Ascending aorta (tissue), 2 donors: ENCODE results near the gene RGS6. TPM values are rescaled to one million over a fixed set of nuclear protein-coding genes. Genes with fewer than 3 reads are reported as not detected.

Source experiments
- DNase-seq, 2 donors: peaks; one replicate each; pipeline ENCODE4 v3.0.0-alpha.2; 2019; ENCODE audit warnings: low spot score in 2 of 2
- H3K27ac ChIP-seq, 2 donors: fragments of 200-600 bp; sonication (generic); one replicate each; pipeline ENCODE4 v1.5.1; 2016 to 2017; ENCODE audit warnings: mild to moderate bottlenecking in 1 of 2
- H3K27me3 ChIP-seq: fragments of 200-600 bp; sonication (generic); one replicate; pipeline ENCODE4 v1.5.1; 2017
- H3K36me3 ChIP-seq, 2 donors: fragments of 200-600 bp; sonication (generic); one replicate each; pipeline ENCODE4 v1.5.1; 2016
- H3K4me1 ChIP-seq, 2 donors: fragments of 200-600 bp; sonication (generic); one replicate each; pipeline ENCODE4 v1.5.1; 2016 to 2017; ENCODE audit warnings: mild to moderate bottlenecking in 1 of 2
- H3K4me3 ChIP-seq, 2 donors: fragments of 200-600 bp; sonication (generic); one replicate each; pipeline ENCODE4 v1.5.1; 2016 to 2017; ENCODE audit warnings: mild to moderate bottlenecking in 1 of 2
- H3K9me3 ChIP-seq, 2 donors: fragments of 200-600 bp; sonication (generic); one replicate each; pipeline ENCODE4 v1.5.1; 2016
- intact Hi-C: fragments of 100-400 bp; cut with DNase I; formaldehyde crosslinking; loops from one replicate; pipeline ENCODE4 v1.15.1; 2023
- total RNA-seq: library from RNA; depleted of rRNA; stranded (reverse); fragments of >200 nt; gene quantifications from one replicate; pipeline ENCODE4 v1.1.0, GENCODE V29; 2016
- TF ChIP-seq, protein P1 (sequence below), 3 experiments: fragments of 200-600 bp in 2 of 3; fragments of 450-650 bp in 1 of 3; sonication (generic) in 2 of 3; IDR thresholded peaks; one replicate each; pipeline ENCODE4 v1.5.1; 2016 to 2019; ENCODE audit warnings: antibody characterized with exemption in 3 of 3, mild to moderate bottlenecking in 1 of 3, moderate library complexity in 1 of 3

The RGS6 gene
- total RNA-seq, 1 donor from 2014 or later, result 0.11 TPM

DNA sequence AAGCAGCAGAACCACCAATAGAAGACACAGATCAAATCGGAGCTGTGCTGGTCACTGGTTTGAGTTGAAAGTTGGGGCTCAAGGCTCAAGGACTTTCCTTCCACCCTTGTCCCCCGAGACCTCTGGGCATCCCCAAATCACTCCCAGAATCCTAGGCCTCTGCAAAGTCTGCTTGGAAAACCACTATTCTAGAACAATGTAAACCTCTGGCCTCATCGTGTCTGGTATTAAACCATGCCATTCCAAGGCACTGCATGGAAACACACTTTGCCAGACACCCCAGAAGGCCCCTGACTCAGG lies 673.6 kb downstream of the RGS6 start:
- H3K9me3 ChIP-seq, result no peaks in the 10 kb centered on the region
- H3K27me3 ChIP-seq, result no peaks in the 10 kb centered on the region
- H3K4me3 ChIP-seq, result no peak overlapping the region
- no peaks in the 10 kb centered on the region for H3K36me3 ChIP-seq
- no peaks in the 10 kb centered on the region for H3K4me1 ChIP-seq
- no peak for DNase-seq
- TF ChIP-seq, protein P1, sequence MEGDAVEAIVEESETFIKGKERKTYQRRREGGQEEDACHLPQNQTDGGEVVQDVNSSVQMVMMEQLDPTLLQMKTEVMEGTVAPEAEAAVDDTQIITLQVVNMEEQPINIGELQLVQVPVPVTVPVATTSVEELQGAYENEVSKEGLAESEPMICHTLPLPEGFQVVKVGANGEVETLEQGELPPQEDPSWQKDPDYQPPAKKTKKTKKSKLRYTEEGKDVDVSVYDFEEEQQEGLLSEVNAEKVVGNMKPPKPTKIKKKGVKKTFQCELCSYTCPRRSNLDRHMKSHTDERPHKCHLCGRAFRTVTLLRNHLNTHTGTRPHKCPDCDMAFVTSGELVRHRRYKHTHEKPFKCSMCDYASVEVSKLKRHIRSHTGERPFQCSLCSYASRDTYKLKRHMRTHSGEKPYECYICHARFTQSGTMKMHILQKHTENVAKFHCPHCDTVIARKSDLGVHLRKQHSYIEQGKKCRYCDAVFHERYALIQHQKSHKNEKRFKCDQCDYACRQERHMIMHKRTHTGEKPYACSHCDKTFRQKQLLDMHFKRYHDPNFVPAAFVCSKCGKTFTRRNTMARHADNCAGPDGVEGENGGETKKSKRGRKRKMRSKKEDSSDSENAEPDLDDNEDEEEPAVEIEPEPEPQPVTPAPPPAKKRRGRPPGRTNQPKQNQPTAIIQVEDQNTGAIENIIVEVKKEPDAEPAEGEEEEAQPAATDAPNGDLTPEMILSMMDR (IDR thresholded peaks at IDR 0.05), result no peak
- intact Hi-C loops, result no loop called here
- H3K27ac ChIP-seq, result no peak overlapping the region

DNA sequence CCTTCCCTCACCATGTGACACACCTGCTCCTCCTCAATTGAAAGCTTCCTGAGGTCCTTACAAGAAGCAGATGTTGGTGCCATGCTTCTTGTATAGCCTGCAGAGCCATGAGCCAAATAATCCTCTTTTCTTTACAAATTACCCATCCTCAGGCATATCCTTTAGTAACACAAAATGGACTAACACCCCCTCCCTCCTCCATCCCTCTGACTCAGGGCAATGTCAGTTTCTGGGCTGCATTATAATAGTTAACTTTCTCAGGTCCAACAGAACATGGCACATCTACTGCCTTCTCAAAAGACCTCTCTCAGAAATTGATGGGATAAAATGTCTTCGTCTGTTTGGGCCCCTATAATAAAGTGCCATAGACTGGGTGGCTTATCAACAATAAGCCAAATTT lies 674.6 kb downstream of the RGS6 start:
- no peaks in the 10 kb centered on the region for H3K36me3 ChIP-seq
- H3K9me3 ChIP-seq, result no peaks in the 10 kb centered on the region
- no peaks in the 10 kb centered on the region for H3K4me1 ChIP-seq
- TF ChIP-seq, protein P1 (IDR thresholded peaks at IDR 0.05), result no peak
- H3K27me3 ChIP-seq, result no peaks in the 10 kb centered on the region
- DNase-seq, result no peak
- H3K4me3 ChIP-seq, result no peak overlapping the region
- intact Hi-C loops, result no loop called here
- no peak overlapping the region for H3K27ac ChIP-seq

DNA sequence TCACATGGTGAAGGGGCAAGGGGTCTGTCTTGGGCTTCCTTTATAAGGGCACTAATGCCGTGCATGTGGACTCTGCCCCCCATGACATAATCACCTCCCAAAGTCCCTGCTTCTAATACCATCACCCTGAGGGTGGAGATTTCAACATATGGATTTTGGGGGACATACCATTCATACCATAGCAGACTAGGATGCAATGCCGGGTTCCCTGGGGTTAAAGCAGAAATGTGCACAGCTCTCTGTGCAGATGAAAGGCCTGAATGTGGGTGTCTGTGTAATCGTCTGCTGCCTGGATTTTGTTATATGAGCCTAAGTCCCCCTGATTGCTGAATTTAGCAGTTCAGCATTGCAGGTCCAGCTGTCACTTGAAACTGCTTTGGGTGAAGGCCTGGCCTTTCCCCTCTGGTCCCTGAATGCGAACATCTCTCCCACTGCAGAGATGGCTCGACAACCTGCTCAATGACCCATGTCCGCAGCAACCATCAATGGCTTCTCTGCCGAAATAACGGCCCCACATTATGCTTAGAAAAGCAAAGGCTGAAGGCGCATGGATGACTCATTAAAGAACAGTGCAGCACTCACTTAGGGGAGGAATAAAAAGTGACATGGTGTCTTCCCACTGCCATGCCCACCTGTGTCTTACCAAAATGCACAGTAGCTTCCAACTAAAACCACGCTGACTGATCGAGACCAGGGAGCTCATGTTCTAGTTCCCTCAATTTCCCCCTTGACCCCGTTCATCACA lies 675.3 kb downstream of the RGS6 start:
- peak in 1 of 2 donors; percentile 43 for DNase-seq
- no peaks in the 10 kb centered on the region for H3K36me3 ChIP-seq
- TF ChIP-seq, protein P1 (IDR thresholded peaks at IDR 0.05), result no peak
- intact Hi-C loops, result no loop called here
- no peaks in the 10 kb centered on the region for H3K27me3 ChIP-seq
- no peaks in the 10 kb centered on the region for H3K4me1 ChIP-seq
- H3K4me3 ChIP-seq, result no peak overlapping the region
- no peak overlapping the region for H3K27ac ChIP-seq
- no peaks in the 10 kb centered on the region for H3K9me3 ChIP-seq

DNA sequence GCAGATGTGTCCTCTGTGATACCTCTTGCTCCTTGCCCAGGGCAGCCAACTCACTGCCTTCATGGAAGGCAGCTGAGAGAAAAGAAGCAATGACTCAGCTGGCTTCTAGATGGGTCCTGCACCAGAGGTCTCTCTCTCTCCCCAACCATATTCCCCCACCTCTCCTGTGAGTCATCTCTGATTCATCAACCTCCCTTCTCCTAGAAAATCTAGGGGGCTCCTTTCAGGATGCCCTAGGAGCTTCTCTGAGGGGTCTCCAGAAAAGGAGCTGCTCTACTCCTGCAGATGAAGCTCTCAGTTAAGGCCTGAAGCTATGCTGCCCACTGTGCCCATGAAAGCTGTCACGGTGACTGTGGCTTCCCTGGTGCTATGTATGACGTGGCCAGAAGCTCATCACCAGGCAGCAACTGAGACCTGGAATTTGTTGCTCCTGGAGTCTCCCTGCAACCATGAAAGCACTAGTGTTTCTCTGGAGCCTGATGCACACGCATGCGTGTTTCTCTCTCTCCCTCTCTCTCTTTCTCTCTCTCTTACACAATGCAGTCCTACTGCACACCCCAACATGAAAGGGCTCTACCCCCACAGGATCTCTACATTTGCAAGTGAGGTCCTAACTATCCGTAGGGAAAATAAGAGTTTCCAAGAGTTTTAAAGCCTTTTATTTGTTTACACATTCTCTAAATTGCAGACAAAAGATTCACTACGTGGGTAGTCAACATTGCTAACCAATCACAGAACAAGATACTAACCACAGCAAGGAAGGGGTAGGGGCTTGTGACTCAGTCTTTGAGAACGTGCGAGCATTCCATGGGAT lies 676.4 kb downstream of the RGS6 start:
- TF ChIP-seq, protein P1 (IDR thresholded peaks at IDR 0.05), result no peak
- no peak overlapping the region for H3K4me3 ChIP-seq
- no peaks in the 10 kb centered on the region for H3K4me1 ChIP-seq
- no peaks in the 10 kb centered on the region for H3K27me3 ChIP-seq
- peak in 1 of 2 donors; percentile 42 for DNase-seq
- no peak overlapping the region for H3K27ac ChIP-seq
- H3K36me3 ChIP-seq, result no peaks in the 10 kb centered on the region
- H3K9me3 ChIP-seq, result no peaks in the 10 kb centered on the region
- intact Hi-C loops, result no loop called here

DNA sequence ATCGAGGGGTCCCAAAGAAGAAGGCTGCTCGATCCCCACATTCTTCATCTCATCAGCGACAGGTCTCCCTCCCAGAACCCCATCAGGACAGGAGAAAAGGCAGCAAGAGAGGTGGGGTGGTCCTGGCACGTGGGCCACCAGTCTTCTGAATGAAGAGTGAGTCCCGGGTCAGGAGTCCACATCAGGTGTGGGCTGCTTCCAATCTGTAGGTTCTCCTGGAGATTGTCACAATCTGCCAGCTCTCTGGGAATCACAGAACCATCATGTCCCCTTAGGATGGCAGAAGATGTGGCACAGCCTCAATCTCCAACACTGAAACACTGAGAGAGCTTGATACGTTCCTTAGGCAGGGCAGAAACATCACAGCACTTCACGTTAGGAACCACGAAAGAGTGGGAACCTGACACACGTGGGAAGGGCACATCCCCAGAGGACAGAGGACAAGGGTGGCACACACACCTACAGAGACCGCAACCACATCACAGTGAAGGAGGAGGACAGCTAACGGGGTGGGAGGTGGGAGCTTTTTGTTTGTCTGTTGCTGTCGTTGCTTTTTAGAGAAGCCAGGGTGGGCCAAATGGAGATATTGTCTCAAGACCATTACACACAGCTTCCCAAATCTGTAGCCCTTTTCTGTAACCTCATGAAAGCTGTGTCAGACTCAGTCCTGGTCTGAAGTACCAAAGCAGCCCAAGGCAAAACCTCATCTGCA lies 677.1 kb downstream of the RGS6 start:
- peak in 1 of 2 donors; percentile 28 for DNase-seq
- H3K27me3 ChIP-seq, result no peaks in the 10 kb centered on the region
- no peaks in the 10 kb centered on the region for H3K9me3 ChIP-seq
- H3K4me3 ChIP-seq, result no peak overlapping the region
- H3K27ac ChIP-seq, result no peak overlapping the region
- TF ChIP-seq, protein P1 (IDR thresholded peaks at IDR 0.05), result no peak
- H3K4me1 ChIP-seq, result no peaks in the 10 kb centered on the region
- intact Hi-C loops, result no loop called here
- no peaks in the 10 kb centered on the region for H3K36me3 ChIP-seq
